Right renal pelvis (tissue), 4 donors: ENCODE data around the gene SPECC1L. TPM values are rescaled to one million over a fixed set of nuclear protein-coding genes. Genes with fewer than 3 reads are reported as not detected.

Source experiments
- DNase-seq, 4 donors: peaks; one replicate each; pipeline ENCODE4 v3.0.0-alpha.2; 2013; ENCODE audit warnings: low read depth in 4 of 4, low spot score in 3 of 4, missing footprints in 1 of 4
- polyA plus RNA-seq, 4 donors: library from polyadenylated mRNA; unstranded; fragments of 120-200 nt; gene quantifications; one replicate each; pipeline ENCODE4 v1.2.1, GENCODE V29; 2013; ENCODE audit not compliant: insufficient read length in 4 of 4

Gene SPECC1L
- polyA plus RNA-seq, 4 donors, result 45.3 to 56.0 (median 51.1) TPM

DNA sequence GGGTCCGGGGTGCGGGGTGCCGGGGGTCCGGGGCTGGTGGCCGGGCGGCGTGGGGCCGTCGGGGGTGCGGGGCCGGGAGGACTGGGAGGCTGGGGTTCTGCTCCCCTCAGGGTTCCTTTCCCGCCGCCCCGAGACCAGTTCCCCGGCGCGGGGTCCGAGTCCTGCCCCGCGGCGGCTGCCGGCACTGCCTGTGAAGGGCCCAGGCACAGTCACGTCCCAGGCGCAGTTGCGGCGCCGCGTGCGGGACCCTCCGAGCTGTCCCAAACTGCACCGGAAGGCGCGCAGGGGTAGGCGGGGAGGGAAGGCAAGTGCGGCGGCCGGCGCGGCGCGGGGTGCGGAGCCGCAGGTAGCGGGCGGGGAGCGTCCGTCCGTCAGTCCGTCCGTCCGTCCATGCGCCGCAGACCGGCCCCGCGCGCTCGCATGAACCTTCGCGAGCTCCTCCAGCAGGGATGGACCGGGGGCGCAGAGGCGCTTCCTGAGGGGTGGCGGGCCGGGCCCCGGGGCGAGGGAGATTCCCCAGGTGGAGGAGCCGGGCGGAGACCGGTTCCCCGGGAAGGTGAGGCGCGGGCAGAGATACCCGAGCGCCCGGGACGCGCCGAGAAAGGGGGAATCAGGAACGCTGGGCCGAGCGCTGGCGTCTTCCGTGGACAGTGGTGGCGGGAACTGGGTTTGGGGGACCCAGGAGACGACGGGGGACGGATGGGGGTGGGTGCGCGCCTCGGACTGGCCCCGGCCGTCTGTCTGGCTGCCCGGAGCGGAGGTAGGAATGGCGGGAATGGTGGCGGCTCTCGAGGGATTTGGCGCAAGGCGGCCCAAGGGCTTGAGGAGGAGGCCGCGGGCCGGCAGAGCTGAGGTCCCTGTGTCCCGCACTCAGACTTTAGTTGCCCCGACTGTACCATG, 153.6 kb downstream of the SPECC1L start:
- DNase-seq, result no peak

DNA sequence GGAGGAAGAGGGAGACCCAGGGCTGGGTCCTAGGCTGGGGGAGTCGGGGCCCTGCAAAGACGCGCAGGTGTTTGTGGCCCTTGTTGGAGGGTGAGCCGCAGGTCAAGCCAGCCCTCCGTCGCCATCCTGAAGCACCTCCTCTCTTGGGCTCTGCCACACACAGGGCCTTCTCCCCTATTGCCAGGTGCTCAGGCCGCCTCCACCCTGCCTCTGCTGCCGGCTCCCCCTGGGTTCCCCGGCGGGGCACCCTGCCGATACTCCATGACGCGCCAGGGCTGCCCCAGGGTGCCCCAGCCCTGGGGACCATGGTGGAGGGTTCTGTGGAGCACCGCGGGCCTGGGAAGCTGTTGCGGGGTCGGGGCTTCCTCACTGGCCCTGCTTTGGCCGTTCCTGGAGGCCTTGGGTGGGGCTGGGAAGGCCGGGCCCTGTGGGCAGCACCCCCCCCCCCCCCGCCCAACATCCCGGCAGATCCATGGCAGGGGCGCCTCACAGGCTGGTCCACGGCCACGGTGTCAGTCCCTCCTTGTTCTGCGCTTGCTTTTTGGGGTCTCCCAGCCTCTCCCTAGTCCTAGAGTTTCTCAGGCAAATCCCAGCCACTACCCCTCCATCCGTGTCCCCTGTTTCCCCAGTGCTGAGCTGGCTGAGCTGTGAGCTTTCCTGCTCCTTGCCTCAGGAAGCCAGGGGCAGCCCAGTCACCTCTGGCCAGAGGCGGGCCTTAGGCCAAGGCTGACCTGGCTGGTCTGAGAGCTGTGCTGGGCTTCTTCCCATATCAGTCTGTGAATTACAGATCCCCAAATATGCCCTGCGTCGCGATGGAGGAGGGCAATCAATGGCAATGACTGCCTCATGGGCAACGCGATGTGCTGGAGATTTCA, 154.5 kb downstream of the SPECC1L start:
- DNase-seq, result no peak

DNA sequence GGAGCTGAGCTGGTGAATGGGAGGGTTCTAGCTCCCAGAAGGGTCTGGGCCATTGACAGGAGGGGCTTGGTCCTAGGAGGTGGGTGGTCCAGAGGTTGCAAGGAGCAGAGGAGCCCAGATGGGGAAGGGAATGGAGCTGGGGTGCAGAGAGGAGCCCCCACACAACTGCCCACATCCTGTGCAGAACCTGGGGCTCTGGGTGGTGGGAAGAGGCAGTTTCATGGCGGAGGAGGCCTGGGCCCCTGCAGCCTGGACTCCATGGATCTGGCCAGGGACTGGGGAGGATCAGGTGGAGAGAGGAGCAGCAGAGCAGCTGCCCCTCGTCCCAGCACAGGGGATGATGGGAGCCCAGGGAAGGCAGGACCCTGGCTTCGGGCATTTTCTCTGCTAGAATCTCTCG, 155.8 kb downstream of the SPECC1L start:
- no peak for DNase-seq

DNA sequence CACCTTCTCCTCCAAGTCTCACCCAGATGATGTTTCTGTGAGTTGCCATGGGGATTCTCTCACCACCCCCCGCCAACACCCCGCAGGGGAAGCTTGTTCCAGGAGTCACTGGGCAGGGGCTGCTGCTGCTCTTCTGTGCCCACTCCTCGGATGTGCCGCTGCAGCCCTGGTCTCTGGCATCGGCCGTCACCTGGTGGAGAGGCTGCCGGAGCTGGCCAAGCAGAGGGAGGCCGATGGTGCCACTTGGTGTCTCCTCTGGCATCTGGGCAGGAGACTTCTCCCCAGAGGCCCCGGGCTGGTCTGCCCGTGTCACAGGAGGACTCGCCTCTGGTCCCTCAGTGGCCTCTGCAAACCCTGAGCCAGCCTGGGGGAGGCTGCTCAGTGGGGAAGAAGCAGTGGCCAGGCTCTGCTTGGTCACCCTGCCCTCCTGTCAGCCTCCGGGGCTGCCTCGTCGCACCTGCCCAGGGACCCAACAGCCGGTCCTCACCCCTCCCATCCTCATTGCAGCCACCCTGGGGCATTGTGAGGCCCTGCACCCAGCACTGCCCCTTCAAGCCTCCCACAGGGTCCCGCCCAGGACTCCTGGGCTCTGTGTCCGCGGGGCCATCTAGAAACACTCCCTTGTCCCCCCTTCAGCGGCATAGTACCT, 156.3 kb downstream of the SPECC1L start:
- DNase-seq, result no peak

DNA sequence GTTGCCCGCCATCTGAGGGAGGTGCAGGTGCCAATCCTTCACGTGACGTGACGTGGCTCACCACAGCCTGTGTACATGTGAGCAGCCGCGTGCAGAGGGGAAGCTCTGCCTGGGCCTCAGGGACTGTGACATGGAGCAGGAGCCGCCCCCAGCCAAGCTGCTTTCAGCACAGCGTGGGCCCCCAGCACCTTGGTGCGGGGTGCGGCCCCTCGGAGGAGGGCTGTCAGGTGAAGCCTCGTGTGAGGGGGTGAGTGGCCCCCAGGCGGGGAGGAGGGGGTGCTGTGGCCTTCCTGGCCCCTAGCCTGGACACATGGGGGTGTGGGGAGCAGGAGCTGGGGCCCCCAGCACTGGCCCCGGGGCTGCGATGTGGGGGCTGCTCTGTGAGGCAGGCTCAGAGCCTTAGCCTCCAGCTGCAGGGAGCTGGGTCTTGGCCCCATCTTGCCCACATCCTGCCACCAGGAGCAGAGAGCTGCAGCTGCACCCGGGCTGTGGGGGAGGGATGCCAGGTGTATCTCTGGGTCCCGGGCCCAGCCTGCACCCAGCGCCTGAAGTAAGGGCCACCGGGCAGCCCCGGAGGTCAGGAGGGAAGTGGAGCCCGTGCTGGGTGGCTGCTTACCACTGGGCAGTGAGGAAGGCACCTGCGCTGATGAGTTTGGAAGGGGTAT, 157.0 kb downstream of the SPECC1L start, which contains the start of gene ADORA2A:
Gene ADORA2A (plus strand): TSS at position 100 of the 665 bp plus-strand sequence. CDS start 5,806 bp downstream, outside the sequence.
- DNase-seq, result no peak

DNA sequence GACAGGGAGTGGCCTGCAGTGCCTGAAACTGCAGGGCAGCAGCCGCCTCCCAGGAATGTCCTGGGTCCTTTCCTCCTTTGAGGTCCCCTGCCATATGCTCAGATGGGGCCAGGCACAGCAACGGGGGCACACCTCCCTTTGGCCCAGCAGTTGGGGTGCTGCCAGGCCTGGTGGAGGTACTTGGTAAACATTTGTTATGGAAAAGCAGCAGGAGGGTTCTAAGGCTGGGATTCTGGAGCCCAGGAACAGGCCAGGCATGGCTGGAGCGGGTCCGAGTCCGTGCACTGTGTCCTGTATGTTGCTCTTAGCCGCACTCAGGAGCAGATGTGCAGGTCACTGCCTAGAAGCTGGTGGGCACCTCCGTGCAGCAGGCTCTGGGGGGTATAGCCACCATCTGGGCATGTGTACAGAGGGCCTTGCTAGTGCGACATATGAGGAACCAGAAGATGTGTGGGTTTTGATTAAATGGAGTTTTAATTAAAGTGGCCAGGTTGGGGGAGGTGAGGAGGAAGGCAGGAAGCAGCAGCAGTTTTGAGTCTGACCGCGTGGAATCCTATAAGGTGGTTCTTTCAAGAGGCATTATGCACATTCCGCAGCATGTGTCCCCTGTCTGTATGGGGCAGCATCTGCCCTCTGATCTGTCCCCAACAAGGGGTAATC, 158.2 kb downstream of the SPECC1L start:
- DNase-seq, result no peak

DNA sequence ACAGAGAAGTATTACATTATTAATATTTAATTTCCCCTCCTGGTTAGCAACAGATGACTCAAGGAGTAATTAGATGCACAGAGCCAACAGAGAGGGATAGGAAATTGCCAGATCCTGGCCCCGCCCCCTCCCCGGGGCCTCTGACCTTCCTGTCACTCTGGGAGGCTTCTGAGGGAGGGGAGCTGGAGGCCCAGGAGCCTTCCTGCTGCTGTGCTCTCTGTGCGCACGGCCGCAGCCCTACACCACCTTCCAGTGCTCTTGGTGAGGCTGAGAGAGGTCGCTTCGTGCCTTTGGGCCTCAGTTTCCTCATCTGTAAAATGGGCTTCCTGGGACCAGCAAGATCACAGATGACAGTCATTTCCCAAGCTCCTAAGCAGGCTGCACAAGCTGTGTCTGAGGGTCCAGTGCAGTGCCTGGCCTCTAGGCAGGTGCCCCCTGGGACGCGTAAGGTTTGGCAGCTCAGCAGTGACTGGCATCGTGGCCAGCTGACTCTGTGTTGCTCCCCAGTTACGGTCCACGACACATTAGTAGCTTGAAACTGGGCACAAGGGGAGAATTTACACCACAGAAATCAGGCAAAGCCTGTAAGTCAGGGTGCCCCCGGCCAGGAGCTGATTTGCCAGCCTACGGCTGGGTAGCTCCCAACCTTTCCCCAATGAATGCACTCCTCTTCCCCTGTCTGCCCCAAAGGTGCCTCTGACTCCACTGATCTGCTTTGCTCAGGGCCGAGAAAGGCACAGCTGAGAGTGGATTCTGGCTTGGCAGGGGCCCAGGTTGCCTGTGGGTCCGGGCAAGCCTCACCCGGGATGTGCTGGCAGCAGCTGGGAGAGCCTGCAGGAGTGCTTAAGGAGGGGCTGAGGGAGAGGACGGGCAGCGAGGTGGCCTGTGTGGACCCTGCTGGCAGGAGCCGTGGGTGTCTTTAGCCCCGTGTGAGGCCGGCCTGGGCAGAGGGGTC, 159.1 kb downstream of the SPECC1L start:
- no peak for DNase-seq

DNA sequence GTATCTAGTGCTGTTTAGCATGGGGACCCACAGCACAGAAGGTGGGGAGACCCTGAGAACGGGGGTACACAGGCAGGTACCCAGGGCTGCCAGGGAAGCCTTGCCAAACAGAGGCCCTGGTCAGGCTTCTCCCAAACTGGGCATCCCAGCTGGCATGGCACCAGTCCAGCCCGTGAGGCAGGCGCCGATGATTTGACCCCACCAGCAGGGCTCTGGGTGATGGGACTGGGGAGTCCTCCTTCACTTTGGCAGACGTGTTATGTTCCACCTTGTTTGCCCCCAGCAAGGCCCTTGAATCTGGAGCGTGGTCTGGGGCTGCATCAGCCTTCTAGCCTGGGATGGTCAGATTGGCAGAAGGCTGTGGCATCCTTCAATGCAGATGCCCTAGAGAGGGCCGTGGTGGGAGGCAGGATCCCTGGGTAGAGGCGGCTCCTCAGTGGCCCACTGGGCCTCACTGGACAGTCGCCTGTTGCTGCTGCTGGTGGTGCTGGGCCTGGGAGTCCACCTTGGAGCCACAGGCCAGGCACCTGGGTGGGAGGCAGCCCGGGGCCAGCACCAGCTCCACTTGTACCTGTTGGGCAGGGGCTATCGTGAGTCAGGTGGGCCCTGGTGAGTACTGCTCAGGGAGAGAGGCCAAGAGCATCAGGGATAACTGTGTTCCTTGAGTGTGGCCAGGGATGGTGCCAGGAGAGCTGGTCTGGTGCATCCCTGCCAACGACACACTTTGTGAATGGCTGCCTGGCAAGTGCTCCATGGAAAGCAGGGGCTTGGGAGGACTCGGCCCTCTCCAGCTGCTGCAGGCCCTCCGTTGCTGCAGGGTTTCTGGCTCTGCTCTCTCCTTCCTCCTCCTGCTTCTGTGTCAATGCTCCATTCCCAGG, 160.0 kb downstream of the SPECC1L start:
- no peak for DNase-seq

DNA sequence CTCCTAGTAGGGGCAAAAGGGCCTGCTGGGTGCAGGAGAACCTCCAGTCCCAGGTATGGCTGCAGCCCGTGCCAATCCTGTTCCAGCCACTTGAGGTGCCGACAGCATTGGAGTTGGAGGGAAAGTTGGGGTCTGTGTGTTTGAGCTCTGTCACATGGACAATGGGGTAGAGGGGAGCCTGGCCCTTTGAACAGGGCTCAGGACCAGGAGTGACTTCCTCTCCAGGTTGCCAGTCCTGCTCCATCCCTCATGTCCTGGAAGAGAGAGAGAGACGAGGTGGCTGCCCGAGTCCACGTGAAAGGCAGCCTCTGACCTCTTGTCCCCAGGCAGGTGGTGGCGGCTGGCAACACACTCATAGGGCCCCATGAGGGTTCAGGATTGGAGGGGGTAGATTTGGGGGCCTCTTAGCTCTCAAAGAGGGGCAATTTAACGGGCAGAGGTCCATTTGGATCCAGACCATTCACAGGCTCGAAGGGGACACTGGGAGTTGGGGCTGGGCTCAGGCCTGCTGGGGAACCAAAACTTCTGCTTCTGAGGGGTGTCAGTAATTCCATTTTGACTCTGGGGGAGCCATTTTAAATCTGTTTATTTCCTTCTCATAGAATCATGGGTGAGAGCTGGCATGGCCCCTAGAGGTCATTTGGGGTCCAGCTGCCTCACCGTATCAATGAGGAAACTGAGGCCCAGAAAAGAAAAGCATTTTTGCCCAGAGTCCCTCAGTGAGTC, 160.8 kb downstream of the SPECC1L start:
- DNase-seq, result no peak

DNA sequence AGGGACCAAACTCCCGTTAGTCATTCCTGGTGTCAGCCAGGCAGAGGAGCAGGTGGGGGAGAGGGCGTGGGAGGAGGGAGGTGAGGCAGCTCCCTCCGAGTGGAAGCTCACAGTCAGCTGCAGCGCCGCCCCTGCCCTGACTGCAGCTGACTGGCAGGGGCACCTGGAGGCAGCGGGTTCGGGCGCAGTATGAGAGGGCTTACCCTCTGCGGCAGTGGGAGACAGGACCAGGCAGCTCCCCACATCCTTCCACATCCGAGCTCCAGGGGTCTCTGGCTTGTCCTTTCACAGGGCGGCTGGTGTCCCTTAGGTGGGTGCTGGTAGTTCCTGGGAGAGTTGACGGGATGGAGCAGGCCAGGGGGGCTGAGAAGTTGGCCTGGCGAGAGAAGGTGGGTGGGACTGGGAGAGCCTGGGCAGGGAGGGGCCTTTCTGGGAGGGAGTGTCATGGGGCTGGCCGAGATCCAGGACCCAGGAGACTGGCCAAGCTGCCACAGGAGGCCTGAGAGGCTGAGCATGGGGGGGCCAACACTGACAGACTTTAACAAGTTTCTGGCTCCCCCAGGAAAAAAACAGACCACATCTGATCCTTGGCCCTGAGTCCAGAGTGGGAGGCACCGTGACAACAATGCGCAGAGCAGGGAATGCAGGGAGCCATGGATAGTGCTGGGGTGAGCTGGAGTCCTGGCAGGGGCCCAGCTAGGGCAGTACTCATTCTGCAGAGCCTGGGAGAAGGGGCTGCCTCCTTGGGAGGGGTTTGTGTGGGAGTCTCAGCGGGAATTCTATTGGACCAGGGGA, 161.6 kb downstream of the SPECC1L start:
- no peak for DNase-seq

DNA sequence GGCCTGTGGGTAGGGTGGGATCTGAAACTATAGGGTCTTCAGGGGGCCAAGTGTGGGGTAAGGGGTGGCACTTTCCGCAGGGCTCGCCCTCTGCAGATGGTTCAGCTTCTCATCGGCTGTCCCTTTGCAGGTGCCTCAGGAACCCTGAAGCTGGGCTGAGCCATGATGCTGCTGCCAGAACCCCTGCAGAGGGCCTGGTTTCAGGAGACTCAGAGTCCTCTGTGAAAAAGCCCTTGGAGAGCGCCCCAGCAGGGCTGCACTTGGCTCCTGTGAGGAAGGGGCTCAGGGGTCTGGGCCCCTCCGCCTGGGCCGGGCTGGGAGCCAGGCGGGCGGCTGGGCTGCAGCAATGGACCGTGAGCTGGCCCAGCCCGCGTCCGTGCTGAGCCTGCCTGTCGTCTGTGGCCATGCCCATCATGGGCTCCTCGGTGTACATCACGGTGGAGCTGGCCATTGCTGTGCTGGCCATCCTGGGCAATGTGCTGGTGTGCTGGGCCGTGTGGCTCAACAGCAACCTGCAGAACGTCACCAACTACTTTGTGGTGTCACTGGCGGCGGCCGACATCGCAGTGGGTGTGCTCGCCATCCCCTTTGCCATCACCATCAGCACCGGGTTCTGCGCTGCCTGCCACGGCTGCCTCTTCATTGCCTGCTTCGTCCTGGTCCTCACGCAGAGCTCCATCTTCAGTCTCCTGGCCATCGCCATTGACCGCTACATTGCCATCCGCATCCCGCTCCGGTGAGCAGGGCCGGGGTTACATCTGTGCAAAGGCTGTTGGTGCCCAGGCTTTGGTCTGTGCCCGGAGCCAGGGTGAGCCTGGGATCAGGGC, 162.6 kb downstream of the SPECC1L start:
- no peak for DNase-seq

DNA sequence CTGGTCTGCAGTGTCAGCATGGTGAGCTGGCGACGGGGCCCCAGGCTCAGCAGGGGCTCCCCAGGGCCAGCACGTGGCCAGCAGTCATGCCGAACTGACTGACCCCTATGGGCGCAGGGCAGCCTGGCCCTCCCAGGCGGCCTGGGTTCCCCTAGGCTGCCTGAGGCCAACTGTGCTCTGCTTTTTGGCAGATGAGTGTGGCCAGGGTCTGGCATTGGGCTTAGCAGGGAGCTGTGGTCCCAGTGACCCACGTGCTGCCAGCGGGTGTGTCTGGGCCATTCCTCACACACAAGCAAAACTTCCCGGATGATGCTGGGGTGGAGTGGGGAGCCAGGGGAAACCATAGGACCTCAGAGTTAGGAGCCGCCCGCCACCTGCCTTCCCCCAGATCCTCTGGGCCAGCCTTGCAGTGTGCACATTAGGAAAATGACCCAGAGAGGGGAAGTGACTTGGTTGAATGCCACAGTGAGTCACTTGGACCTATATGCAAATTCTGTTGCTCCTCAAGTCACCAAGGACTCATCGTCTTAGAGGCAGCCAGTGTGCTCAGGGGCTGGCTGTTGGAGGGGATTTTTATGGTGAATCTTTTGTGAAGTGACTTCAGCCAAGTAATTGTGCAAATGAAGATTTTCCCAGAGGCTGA, 163.3 kb downstream of the SPECC1L start:
- no peak for DNase-seq

DNA sequence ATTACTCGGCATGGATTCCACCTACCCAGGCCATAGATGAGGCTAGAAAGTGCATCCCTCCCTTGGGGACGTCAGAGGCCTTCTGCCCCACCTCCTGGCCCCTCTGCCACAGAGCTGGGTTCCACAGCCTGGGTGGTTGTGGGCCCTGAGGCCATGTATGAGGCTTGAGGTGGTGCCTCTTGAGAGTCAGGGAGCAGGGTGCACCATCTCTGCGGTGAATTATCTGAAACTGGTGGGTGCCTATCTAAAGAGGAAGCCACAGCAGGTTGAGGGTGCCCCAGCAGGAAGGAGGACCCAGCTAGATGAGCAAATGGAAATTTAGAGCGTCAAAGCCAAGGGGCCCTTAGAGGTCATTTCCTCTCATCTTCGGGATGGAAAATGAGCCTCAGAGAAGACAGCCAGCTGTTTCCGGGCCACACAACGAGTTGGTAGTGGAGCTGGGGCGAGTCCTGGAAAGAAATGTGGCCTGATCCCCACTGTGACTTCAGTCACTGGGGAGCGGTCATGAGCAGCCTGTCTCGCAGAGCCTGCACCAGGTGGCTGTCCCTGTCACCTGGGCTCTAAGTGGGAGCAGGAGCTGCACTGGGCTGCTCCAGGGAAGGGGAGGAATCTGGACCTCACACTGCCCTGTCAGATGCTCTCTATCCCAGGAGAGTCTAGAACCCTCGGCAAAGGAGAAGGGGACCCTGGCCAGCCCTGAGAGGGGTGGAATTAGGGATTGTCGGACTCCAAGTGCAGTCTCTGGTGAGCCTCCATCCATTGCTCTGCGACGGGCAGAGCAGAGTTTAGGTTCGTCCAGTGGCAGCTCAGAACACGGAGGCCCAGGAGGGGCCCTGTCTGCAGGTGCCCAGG, 164.1 kb downstream of the SPECC1L start:
- DNase-seq, result no peak

DNA sequence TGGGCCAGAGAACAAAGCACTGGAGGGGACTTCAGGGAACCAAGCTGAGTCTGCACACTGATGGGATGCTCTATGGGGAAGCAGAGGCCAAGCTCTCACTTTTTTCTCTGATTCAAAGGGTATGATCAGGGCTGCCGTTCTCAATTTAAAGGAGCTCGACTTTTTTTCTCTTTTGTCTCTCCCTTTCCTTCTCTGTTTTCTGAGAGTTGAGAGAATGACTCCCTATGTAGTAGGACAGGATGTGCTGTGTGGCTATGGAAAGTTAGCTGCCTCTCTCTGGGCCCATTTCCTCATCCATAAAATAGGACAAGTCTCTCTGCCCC, 164.7 kb downstream of the SPECC1L start:
- no peak for DNase-seq
